SK-N-SH (cell line): ENCODE results near the gene SCD5. TPM values are rescaled to one million over a fixed set of nuclear protein-coding genes. Genes with fewer than 3 reads are reported as not detected.

Experiments
- CTCF ChIA-PET: fragments of 300-600, 350-600 bp; formaldehyde crosslinking; extraction: SDS; loops from one replicate; lab custom pipeline; 2021; lab: Yijun Ruan, JAX
- POLR2A ChIA-PET: fragments of 350-600 bp; sonication (Branson Sonifier 250); formaldehyde crosslinking; extraction: SDS; loops from one replicate; lab custom pipeline; 2020; ENCODE audit warnings: antibody characterized with exemption, inconsistent platforms; lab: Yijun Ruan, JAX
- DNase-seq: peaks from one replicate; pipeline ENCODE4 v3.0.0; 2012
- H2AFZ ChIP-seq: fragments of 200-600 bp; sonication (generic); 2 replicates; pipeline ENCODE4 v1.8.1; 2016; ENCODE audit warnings: antibody characterized with exemption, mild to moderate bottlenecking, low read depth
- H3F3A ChIP-seq: fragments of 200-600 bp; sonication (generic); replicated peaks from 2 replicates; pipeline ENCODE3; 2016; ENCODE audit warnings: antibody characterized with exemption, mild to moderate bottlenecking; ENCODE audit not compliant: insufficient read depth
- H3K27ac ChIP-seq, 2 experiments: fragments of 200-500 bp in 1 of 2; fragments of 200-600 bp in 1 of 2; sonication (Bioruptor generic) in 1 of 2; sonication (generic), shearing (Covaris generic) in 1 of 2; 2 replicates each; pipeline versions ENCODE4 v1.5.1 to v1.6.1; 2014 to 2016; ENCODE audit warnings: low read depth in 2 of 2, inconsistent platforms in 1 of 2, low read length in 1 of 2, mild to moderate bottlenecking in 1 of 2, mixed read lengths in 1 of 2
- H3K27me3 ChIP-seq: fragments of 200-600 bp; sonication (generic), shearing (Covaris generic); 2 replicates; pipeline ENCODE4 v1.6.1; 2016; ENCODE audit warnings: mixed run types; ENCODE audit not compliant: insufficient read depth
- H3K36me3 ChIP-seq, 2 experiments: fragments of 200-500 bp in 1 of 2; fragments of 200-600 bp in 1 of 2; sonication (Bioruptor generic) in 1 of 2; sonication (generic) in 1 of 2; replicated peaks in 1 of 2; 2 replicates each; pipeline versions ENCODE3 to v1.5.1; 2014 to 2016; ENCODE audit warnings: low read length in 1 of 2, mild to moderate bottlenecking in 1 of 2; ENCODE audit not compliant: insufficient read depth in 2 of 2, control insufficient read depth in 1 of 2
- H3K4me1 ChIP-seq, 2 experiments: fragments of 200-500 bp in 1 of 2; fragments of 200-600 bp in 1 of 2; sonication (Bioruptor generic) in 1 of 2; sonication (generic), shearing (Covaris generic) in 1 of 2; 2 replicates each; pipeline versions ENCODE4 v1.5.1 to v1.6.1; 2014 to 2016; ENCODE audit warnings: low read depth in 1 of 2, low read length in 1 of 2, mixed run types in 1 of 2; ENCODE audit not compliant: insufficient read depth in 2 of 2, control insufficient read depth in 1 of 2
- H3K4me2 ChIP-seq: fragments of 200-600 bp; sonication (generic), shearing (Covaris generic); 2 replicates; pipeline ENCODE4 v1.6.1; 2017; ENCODE audit warnings: mixed run types
- H3K4me3 ChIP-seq, 2 experiments: fragments of 200-500 bp in 1 of 2; fragments of 200-600 bp in 1 of 2; sonication (Bioruptor generic) in 1 of 2; sonication (generic), shearing (Covaris generic) in 1 of 2; 2 replicates each; pipeline versions ENCODE4 v1.5.1 to v1.8.1; 2014 to 2016; ENCODE audit warnings: low read depth in 2 of 2, inconsistent platforms in 1 of 2, low read length in 1 of 2, mild to moderate bottlenecking in 1 of 2, mixed read lengths in 1 of 2, moderate library complexity in 1 of 2
- H3K79me2 ChIP-seq: fragments of 200-600 bp; sonication (generic); 2 replicates; pipeline ENCODE4 v1.8.1; 2017; ENCODE audit warnings: mild to moderate bottlenecking; ENCODE audit not compliant: insufficient read depth
- H3K9ac ChIP-seq: fragments of 200-600 bp; sonication (generic); 2 replicates; pipeline ENCODE4 v1.6.1; 2017; ENCODE audit warnings: mixed run types
- H3K9me2 ChIP-seq: fragments of 200-600 bp; sonication (generic); 2 replicates; pipeline ENCODE4 v1.6.1; 2017; ENCODE audit warnings: mixed run types
- H3K9me3 ChIP-seq: fragments of 200-600 bp; sonication (generic); 2 replicates; pipeline ENCODE4 v1.6.1; 2017; ENCODE audit warnings: mixed run types, mild to moderate bottlenecking, moderate library complexity
- H4K20me1 ChIP-seq: fragments of 200-600 bp; sonication (generic); 2 replicates; pipeline ENCODE4 v1.6.1; 2017; ENCODE audit warnings: mild to moderate bottlenecking, mixed run types; ENCODE audit not compliant: insufficient read depth
- CHD2 ChIP-seq: fragments of 150-350 bp; IDR thresholded peaks from 2 replicates; pipeline ENCODE4 v1.6.1; 2018; ENCODE audit warnings: low read length; ENCODE audit not compliant: partially characterized antibody
- ELF1 ChIP-seq: IDR thresholded peaks from 2 replicates; pipeline ENCODE4 v1.4.0; 2012
- EZH2phosphoT487 ChIP-seq: fragments of 200-600 bp; sonication (generic); IDR thresholded peaks from 2 replicates; pipeline ENCODE4 v1.6.1; 2017; ENCODE audit warnings: low read depth, mixed run types, mild to moderate bottlenecking, antibody characterized with exemption, moderate library complexity, borderline replicate concordance
- FOSL2 ChIP-seq: IDR thresholded peaks from 2 replicates; pipeline ENCODE4 v1.4.0; 2012; ENCODE audit warnings: low read depth, mild to moderate bottlenecking, moderate library complexity, borderline replicate concordance
- JUND ChIP-seq: IDR thresholded peaks from 2 replicates; pipeline ENCODE4 v1.4.0; 2012
- MEF2A ChIP-seq: IDR thresholded peaks from 2 replicates; pipeline ENCODE4 v1.4.0; 2012; ENCODE audit warnings: low read depth, borderline replicate concordance
- NFIC ChIP-seq: IDR thresholded peaks from 2 replicates; pipeline ENCODE4 v1.4.0; 2012; ENCODE audit warnings: borderline replicate concordance
- RAD21 ChIP-seq: IDR thresholded peaks from 2 replicates; pipeline ENCODE4 v1.6.1; 2012; ENCODE audit warnings: mild to moderate bottlenecking, low read length
- RCOR1 ChIP-seq: fragments of 150-350 bp; IDR thresholded peaks from 2 replicates; pipeline ENCODE4 v1.6.1; 2017; ENCODE audit warnings: antibody characterized with exemption, low read length
- SIN3A ChIP-seq: IDR thresholded peaks from 2 replicates; pipeline ENCODE4 v1.6.1; 2012; ENCODE audit warnings: low read depth, mild to moderate bottlenecking, low read length, moderate library complexity, borderline replicate concordance
- SMC3 ChIP-seq: IDR thresholded peaks from 2 replicates; pipeline ENCODE4 v1.6.1; 2012; ENCODE audit warnings: low read depth, low read length, improper control_type of control experiment
- TEAD4 ChIP-seq: IDR thresholded peaks from 2 replicates; pipeline ENCODE4 v1.4.0; 2012; ENCODE audit warnings: mild to moderate bottlenecking, borderline replicate concordance; ENCODE audit not compliant: insufficient read depth
- USF2 ChIP-seq: fragments of 150-350 bp; IDR thresholded peaks from 2 replicates; pipeline ENCODE4 v1.6.1; 2017; ENCODE audit warnings: antibody characterized with exemption, low read length, low read depth, borderline replicate concordance
- whole genome bisulfite sequencing: methylation state at CpG from one replicate; pipeline ENCODE4 v1.1.6; 2017; ENCODE audit warnings: low lambda C conversion rate; 5-methylcytosine and 5-hydroxymethylcytosine counted together
- polyA plus RNA-seq, 3 experiments: library from polyadenylated mRNA; depleted of rRNA; stranded (reverse); fragments of >200 nt; gene quantifications; 2 replicates each; pipeline ENCODE4 v1.2.3, GENCODE V29; 2012
- TF ChIP-seq, protein P1 (sequence below): IDR thresholded peaks from 2 replicates; pipeline ENCODE4 v1.4.0; 2012; ENCODE audit warnings: low read depth

Gene SCD5
- polyA plus RNA-seq, 1 of the 3 experiments (the other 2 are of a cell fraction) = 23.7 TPM

- 63% methylated on average over 6 of the region's 6 CpGs for WGBS
- H3K9me2 ChIP-seq = no peaks in the 10 kb centered on the region
- no peaks in the 10 kb centered on the region for H3K36me3 ChIP-seq
- H3K79me2 ChIP-seq = peaks cover 28% of the 10 kb centered on the region
- 0 out of 2 replicates have a peak overlapping the region, but pooled peaks have one; percentile 17 for H3K9ac ChIP-seq
- H2AFZ ChIP-seq = no peak overlapping the region
- H3K4me2 ChIP-seq = 0 out of 2 replicates have a peak overlapping the region, but pooled peaks have one; percentile 4
- no peaks in the 10 kb centered on the region for H4K20me1 ChIP-seq
- H3K4me3 ChIP-seq = no peak overlapping the region; a peak in 1 of 4 replicates
- CTCF ChIA-PET = no interaction called here
- no peak for DNase-seq
- H3K4me1 ChIP-seq = peaks cover 0 to 14% of the 10 kb centered on the region in 2 experiments; a peak in 2 of 4 replicates
- peak overlapping the region in 1 of 2 experiments; percentile 72; a peak in 2 of 4 replicates for H3K27ac ChIP-seq
- POLR2A ChIA-PET = no interaction called here
- H3K9me3 ChIP-seq = no peaks in the 10 kb centered on the region
- TF ChIP-seq RAD21 (no peak), MEF2A (no peak), EZH2phosphoT487 (no peak), JUND (0 out of 2 replicates have a peak, but pooled peaks have one; percentile 14), SIN3A (no peak), NFIC (no peak), RCOR1 (no peak), FOSL2 (peak; percentile 41)
- peaks cover 11% of the 10 kb centered on the region for H3F3A ChIP-seq
- no peaks in the 10 kb centered on the region for H3K27me3 ChIP-seq
Observed at GRCh38 chr4:82745173-82745842, 53.3 kb downstream of the SCD5 start.

DNA sequence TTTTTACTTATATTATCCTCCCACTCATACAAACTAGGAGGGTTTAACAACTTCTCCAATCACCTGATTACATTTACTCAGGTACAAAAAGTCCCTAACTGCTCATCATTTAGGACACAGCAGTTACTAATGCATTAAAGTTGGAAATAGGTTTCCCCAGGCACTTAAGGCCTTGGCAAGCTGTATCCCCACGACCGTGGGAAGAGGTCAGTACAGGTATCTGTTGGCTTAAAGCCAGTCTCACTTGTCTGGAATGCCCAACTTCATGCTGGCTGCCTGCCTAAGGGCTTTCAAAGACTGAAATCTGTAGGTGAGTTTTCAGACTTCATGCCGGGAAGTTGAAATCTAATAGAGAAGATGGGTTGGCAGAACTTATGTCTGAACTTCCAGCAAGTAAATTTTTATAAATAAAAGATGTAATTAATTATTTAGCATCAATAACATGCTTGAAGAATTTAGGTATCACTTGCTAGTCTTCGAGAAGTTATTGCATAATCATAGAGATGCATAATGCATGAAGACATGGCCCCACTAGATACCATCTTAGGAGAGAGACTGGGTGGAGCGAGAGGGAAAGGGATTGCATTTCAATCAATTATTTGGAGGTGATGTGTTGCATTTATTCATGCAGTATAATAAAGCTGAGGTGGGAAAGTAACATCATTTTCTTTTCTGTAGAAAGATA, 54.2 kb downstream of the SCD5 start:
- H3K9me2 ChIP-seq = no peaks in the 10 kb centered on the region
- 81% methylated on average over 5 of the region's 5 CpGs for WGBS
- no peaks in the 10 kb centered on the region for H4K20me1 ChIP-seq
- H3K27ac ChIP-seq = peak overlapping the region in 1 of 2 experiments; percentile 72; a peak in 2 of 4 replicates
- H3K27me3 ChIP-seq = no peaks in the 10 kb centered on the region
- no peak for TF ChIP-seq TEAD4
- TF ChIP-seq USF2 = no peak
- TF ChIP-seq SIN3A = no peak
- TF ChIP-seq NFIC = no peak
- TF ChIP-seq CHD2 = no peak
- no peak for TF ChIP-seq ELF1
- TF ChIP-seq, protein P1, sequence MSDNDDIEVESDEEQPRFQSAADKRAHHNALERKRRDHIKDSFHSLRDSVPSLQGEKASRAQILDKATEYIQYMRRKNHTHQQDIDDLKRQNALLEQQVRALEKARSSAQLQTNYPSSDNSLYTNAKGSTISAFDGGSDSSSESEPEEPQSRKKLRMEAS = no peak
- no peak for TF ChIP-seq SMC3
- TF ChIP-seq RCOR1 = no peak
- ChIA-PET POLR2A (no interaction called here), CTCF (no interaction called here)
- no peak overlapping the region for H2AFZ ChIP-seq
- H3K36me3 ChIP-seq = no peaks in the 10 kb centered on the region
- H3K4me2 ChIP-seq = no peak overlapping the region
- H3K4me3 ChIP-seq = no peak overlapping the region
- H3K4me1 ChIP-seq = peaks cover 0 to 14% of the 10 kb centered on the region in 2 experiments; a peak in 2 of 4 replicates
- H3F3A ChIP-seq = peaks cover 11% of the 10 kb centered on the region
- H3K79me2 ChIP-seq = peaks cover 28% of the 10 kb centered on the region
- no peak for DNase-seq
- H3K9me3 ChIP-seq = no peaks in the 10 kb centered on the region
- H3K9ac ChIP-seq = peak overlapping the region; percentile 17; the same call in 1 of the 2 replicates
